Trophoblast cell (in vitro differentiated cells and primary cell): ENCODE results near the gene LMO3.

ENCODE experiments used
- DNase-seq, 2 donors: peaks; one replicate each; pipeline ENCODE4 v3.0.0-alpha.2; 2016
- H2AFZ ChIP-seq: 2 replicates; pipeline ENCODE4 v1.6.1; 2013; ENCODE audit warnings: low read length, moderate library complexity, mild to moderate bottlenecking; ENCODE audit not compliant: insufficient read depth, poor library complexity
- H2AK5ac ChIP-seq: 2 replicates; pipeline ENCODE4 v1.6.1; 2013; ENCODE audit warnings: mild to moderate bottlenecking, low read length
- H2BK120ac ChIP-seq: 2 replicates; pipeline ENCODE4 v1.6.1; 2013; ENCODE audit warnings: low read length, mild to moderate bottlenecking, moderate library complexity; ENCODE audit not compliant: insufficient read depth, poor library complexity
- H2BK12ac ChIP-seq: 2 replicates; pipeline ENCODE4 v1.6.1; 2013; ENCODE audit warnings: mild to moderate bottlenecking, low read length, moderate library complexity
- H2BK5ac ChIP-seq: 2 replicates; pipeline ENCODE4 v1.6.1; 2013; ENCODE audit warnings: low read length, low read depth, moderate library complexity, mild to moderate bottlenecking; ENCODE audit not compliant: poor library complexity
- H3K14ac ChIP-seq: 2 replicates; pipeline ENCODE4 v1.6.1; 2013; ENCODE audit warnings: mild to moderate bottlenecking, low read length
- H3K18ac ChIP-seq: 2 replicates; pipeline ENCODE4 v1.6.1; 2013; ENCODE audit warnings: mild to moderate bottlenecking, low read length
- H3K23ac ChIP-seq: 2 replicates; pipeline ENCODE4 v1.6.1; 2013; ENCODE audit warnings: low read length
- H3K27ac ChIP-seq: 2 replicates; pipeline ENCODE4 v1.5.1; 2013; ENCODE audit warnings: low read depth, mild to moderate bottlenecking, inconsistent platforms, low read length, moderate library complexity
- H3K27me3 ChIP-seq: 2 replicates; pipeline ENCODE4 v1.6.1; 2013; ENCODE audit warnings: inconsistent platforms, mild to moderate bottlenecking, low read length, moderate library complexity; ENCODE audit not compliant: insufficient read depth
- H3K36me3 ChIP-seq, 2 experiments: 1 replicate in 1 of 2; 2 replicates in 1 of 2; pipeline ENCODE4 v1.6.1; 2013; ENCODE audit warnings: low read length in 2 of 2, mild to moderate bottlenecking in 2 of 2, moderate library complexity in 1 of 2; ENCODE audit not compliant: insufficient read depth in 2 of 2, control insufficient read depth in 1 of 2
- H3K4ac ChIP-seq: 2 replicates; pipeline ENCODE4 v1.6.1; 2013; ENCODE audit warnings: low read depth, mild to moderate bottlenecking, low read length, moderate library complexity
- H3K4me1 ChIP-seq, 2 experiments: 1 replicate in 1 of 2; 2 replicates in 1 of 2; pipeline ENCODE4 v1.6.1; 2013; ENCODE audit warnings: low read length in 2 of 2, mild to moderate bottlenecking in 2 of 2, moderate library complexity in 1 of 2; ENCODE audit not compliant: insufficient read depth in 2 of 2, control insufficient read depth in 1 of 2
- H3K4me2 ChIP-seq: 2 replicates; pipeline ENCODE4 v1.6.1; 2013; ENCODE audit warnings: inconsistent platforms, mild to moderate bottlenecking, low read length, moderate library complexity
- H3K4me3 ChIP-seq: 2 replicates; pipeline ENCODE4 v1.5.1; 2013; ENCODE audit warnings: mild to moderate bottlenecking, low read depth, low read length, inconsistent platforms
- H3K79me1 ChIP-seq: one replicate; pipeline ENCODE4 v1.6.1; 2013; ENCODE audit warnings: low read length
- H3K79me2 ChIP-seq: 2 replicates; pipeline ENCODE4 v1.6.1; 2013; ENCODE audit warnings: low read length, mild to moderate bottlenecking; ENCODE audit not compliant: control insufficient read depth, insufficient read depth, poor library complexity
- H3K9ac ChIP-seq: 2 replicates; pipeline ENCODE4 v1.6.1; 2013; ENCODE audit warnings: mild to moderate bottlenecking, low read length
- H3K9me3 ChIP-seq: 2 replicates; pipeline ENCODE4 v1.6.1; 2013; ENCODE audit warnings: low read depth, mild to moderate bottlenecking, control low read depth, inconsistent platforms, low read length; ENCODE audit not compliant: insufficient read depth
- H4K12ac ChIP-seq: 2 replicates; pipeline ENCODE4 v1.6.1; 2013; ENCODE audit warnings: low read depth, mild to moderate bottlenecking, low read length, moderate library complexity
- H4K8ac ChIP-seq: 2 replicates; pipeline ENCODE4 v1.6.1; 2013; ENCODE audit warnings: low read depth, mild to moderate bottlenecking, low read length, moderate library complexity
- H4K91ac ChIP-seq: one replicate; pipeline ENCODE4 v1.6.1; 2013; ENCODE audit warnings: low read depth, mild to moderate bottlenecking, low read length, moderate library complexity
- WGBS: extraction: QIAGEN DNeasy Blood & Tissue Kit; methylation state at CpG from one replicate; pipeline ENCODE4 v1.1.7; 2013; ENCODE audit warnings: missing lambda C conversion rate; ENCODE audit not compliant: insufficient read length, insufficient coverage; ENCODE audit errors: extremely low coverage; 5-methylcytosine and 5-hydroxymethylcytosine counted together

Gene LMO3

DNA sequence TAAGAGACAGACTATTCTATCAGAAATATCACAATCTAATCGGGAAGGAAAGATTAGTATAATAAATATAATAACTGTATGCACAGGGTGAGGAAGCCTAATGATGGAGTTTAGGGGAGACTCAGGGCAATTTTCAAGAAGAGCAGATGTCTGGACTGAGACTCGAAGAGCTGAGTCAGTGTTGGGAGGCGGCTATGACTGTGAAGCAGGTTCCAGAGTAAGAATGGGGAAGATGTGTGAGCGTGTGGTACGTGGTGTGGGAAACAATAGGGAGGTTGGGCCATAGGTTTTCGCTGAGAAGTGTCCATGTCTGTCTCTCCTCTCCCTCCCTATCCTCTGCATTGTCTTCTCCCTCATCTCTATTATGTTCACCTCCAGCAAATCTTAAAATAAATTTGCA is 85.6 kb downstream of the LMO3 start:
- H2BK5ac ChIP-seq, result no peak overlapping the region
- no peak overlapping the region for H2BK120ac ChIP-seq
- 100% methylated on average over 2 of the region's 6 CpGs for WGBS
- no peak overlapping the region for H2BK12ac ChIP-seq
- H3K4ac ChIP-seq, result no peak overlapping the region
- no peaks in the 10 kb centered on the region for H3K27me3 ChIP-seq
- H3K14ac ChIP-seq, result no peak overlapping the region
- H4K8ac ChIP-seq, result no peak overlapping the region
- H3K36me3 ChIP-seq, result no peaks in the 10 kb centered on the region
- H3K9me3 ChIP-seq, result no peaks in the 10 kb centered on the region
- no peak overlapping the region for H3K27ac ChIP-seq
- no peak overlapping the region for H3K18ac ChIP-seq
- H3K23ac ChIP-seq, result no peak overlapping the region
- DNase-seq, result no peak
- H2AFZ ChIP-seq, result no peak overlapping the region
- no peak overlapping the region for H3K4me3 ChIP-seq
- H4K91ac ChIP-seq, result no peak overlapping the region
- H3K4me2 ChIP-seq, result no peak overlapping the region
- H3K9ac ChIP-seq, result no peak overlapping the region
- H2AK5ac ChIP-seq, result no peak overlapping the region
- H3K79me1 ChIP-seq, result no peaks in the 10 kb centered on the region
- no peaks in the 10 kb centered on the region for H3K79me2 ChIP-seq
- H4K12ac ChIP-seq, result no peak overlapping the region
- no peaks in the 10 kb centered on the region for H3K4me1 ChIP-seq

DNA sequence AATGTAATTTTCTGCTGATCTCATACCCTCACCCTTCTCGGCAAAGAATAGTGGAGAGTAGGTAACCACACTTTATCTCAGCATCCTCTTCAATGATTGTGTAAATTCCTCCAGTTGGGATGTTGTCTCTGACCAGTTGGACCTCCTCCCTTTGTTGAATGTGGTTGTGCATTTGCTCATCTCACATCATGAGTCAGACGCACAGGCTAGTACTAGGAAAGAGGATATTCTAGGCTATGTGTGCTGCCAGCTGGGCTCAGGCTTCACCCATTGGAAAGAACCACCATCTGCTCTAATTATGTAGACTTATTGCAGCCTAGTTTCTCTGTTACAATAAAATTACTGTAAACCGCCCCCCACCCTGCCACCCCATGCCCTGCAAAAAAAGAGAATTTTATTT is 90.3 kb downstream of the LMO3 start:
- Histone ChIP-seq H3K18ac (no peak overlapping the region), H3K27me3 (no peaks in the 10 kb centered on the region), H2BK12ac (no peak overlapping the region), H3K23ac (no peak overlapping the region), H3K9ac (no peak overlapping the region), H3K4me2 (no peak overlapping the region), H3K79me1 (no peaks in the 10 kb centered on the region), H3K79me2 (no peaks in the 10 kb centered on the region), H4K8ac (no peak overlapping the region), H3K4me3 (no peak overlapping the region), H3K4ac (no peak overlapping the region), H3K14ac (no peak overlapping the region), H2BK120ac (no peak overlapping the region), H2BK5ac (no peak overlapping the region), H2AFZ (no peak overlapping the region), H2AK5ac (no peak overlapping the region), H4K91ac (no peak overlapping the region), H3K27ac (no peak overlapping the region), H4K12ac (no peak overlapping the region), H3K4me1 (no peaks in the 10 kb centered on the region), H3K36me3 (no peaks in the 10 kb centered on the region), H3K9me3 (peaks cover 4% of the 10 kb centered on the region)
- no peak for DNase-seq
- no CpG with 5 or more reads among the region's 3 CpGs for WGBS

DNA sequence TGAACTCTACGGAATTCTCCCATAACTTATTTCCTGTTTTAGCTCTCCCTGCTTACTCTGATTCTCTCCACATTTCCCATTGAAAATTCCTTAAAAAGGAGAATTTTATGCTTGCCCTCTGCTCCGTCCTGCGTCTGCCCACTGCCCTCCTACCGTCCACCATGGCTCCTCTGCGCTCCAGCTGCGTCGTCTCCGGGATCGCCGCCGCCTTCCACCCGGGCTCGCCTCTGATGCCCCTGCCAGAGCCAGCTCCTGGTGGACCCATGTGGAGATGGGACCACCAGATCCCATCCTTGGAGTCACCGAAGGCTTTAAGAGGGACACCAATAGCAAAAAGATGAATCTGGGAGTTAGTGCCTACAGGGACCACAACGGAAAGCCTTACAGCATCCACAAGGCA is 92.7 kb downstream of the LMO3 start:
- no peak overlapping the region for H4K91ac ChIP-seq
- no peak overlapping the region for H2BK12ac ChIP-seq
- H3K79me1 ChIP-seq, result no peaks in the 10 kb centered on the region
- H2AK5ac ChIP-seq, result no peak overlapping the region
- peaks cover 4% of the 10 kb centered on the region for H3K9me3 ChIP-seq
- no peaks in the 10 kb centered on the region for H3K36me3 ChIP-seq
- H2AFZ ChIP-seq, result no peak overlapping the region
- no peaks in the 10 kb centered on the region for H3K27me3 ChIP-seq
- no peak overlapping the region for H3K23ac ChIP-seq
- H3K79me2 ChIP-seq, result no peaks in the 10 kb centered on the region
- H3K9ac ChIP-seq, result no peak overlapping the region
- DNase-seq, result no peak
- no peak overlapping the region for H4K8ac ChIP-seq
- H4K12ac ChIP-seq, result no peak overlapping the region
- H3K4ac ChIP-seq, result no peak overlapping the region
- no peak overlapping the region for H3K27ac ChIP-seq
- H2BK120ac ChIP-seq, result no peak overlapping the region
- WGBS, result no CpG with 5 or more reads among the region's 15 CpGs
- no peak overlapping the region for H2BK5ac ChIP-seq
- no peak overlapping the region for H3K4me2 ChIP-seq
- H3K14ac ChIP-seq, result no peak overlapping the region
- peak overlapping the region; percentile 51 for H3K4me3 ChIP-seq
- H3K18ac ChIP-seq, result no peak overlapping the region
- no peaks in the 10 kb centered on the region for H3K4me1 ChIP-seq

DNA sequence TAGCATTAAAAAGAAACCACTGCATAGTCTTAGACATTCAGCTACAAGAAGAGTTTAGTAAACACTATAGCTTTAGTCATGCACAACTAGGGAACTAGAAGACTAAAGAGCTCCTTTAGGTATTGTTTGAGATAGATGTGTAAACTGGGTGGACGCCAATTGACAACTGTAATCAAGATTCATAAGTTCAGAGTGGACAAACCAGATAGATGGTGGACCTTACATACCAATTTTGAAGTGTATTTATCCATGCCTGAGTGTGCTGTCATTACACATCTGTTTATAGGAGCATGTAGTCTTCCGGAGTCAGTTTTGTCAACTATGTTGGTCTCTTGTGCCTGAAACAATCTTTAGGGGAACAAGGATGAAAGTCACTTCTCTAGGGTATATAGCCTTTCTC is 96.6 kb downstream of the LMO3 start:
- peaks cover 4% of the 10 kb centered on the region for H3K9me3 ChIP-seq
- no CpG with 5 or more reads among the region's 2 CpGs for WGBS

More for the DNA sequence above, 96.6 kb downstream of the LMO3 start:
- no peak for DNase-seq
- Histone ChIP-seq H3K14ac (no peak overlapping the region), H3K27me3 (no peaks in the 10 kb centered on the region), H3K23ac (no peak overlapping the region), H3K79me1 (no peaks in the 10 kb centered on the region), H4K8ac (no peak overlapping the region), H3K27ac (no peak overlapping the region), H3K4ac (no peak overlapping the region), H4K91ac (no peak overlapping the region), H3K36me3 (no peaks in the 10 kb centered on the region), H3K4me2 (no peak overlapping the region), H2BK12ac (no peak overlapping the region), H2AK5ac (no peak overlapping the region), H3K18ac (no peak overlapping the region), H2AFZ (no peak overlapping the region), H2BK5ac (no peak overlapping the region), H4K12ac (no peak overlapping the region), H3K79me2 (no peaks in the 10 kb centered on the region), H3K4me1 (no peaks in the 10 kb centered on the region), H3K4me3 (no peak overlapping the region), H2BK120ac (no peak overlapping the region), H3K9ac (no peak overlapping the region)
